Measurements from ENCODE around the gene PIM2. TPM values are rescaled to one million over a fixed set of nuclear protein-coding genes. Genes with fewer than 3 reads are reported as not detected.

Gene PIM2
- total and polyA plus RNA-seq, 2 experiments from 2014 or later: 4.4 to 4.6 TPM

DNA sequence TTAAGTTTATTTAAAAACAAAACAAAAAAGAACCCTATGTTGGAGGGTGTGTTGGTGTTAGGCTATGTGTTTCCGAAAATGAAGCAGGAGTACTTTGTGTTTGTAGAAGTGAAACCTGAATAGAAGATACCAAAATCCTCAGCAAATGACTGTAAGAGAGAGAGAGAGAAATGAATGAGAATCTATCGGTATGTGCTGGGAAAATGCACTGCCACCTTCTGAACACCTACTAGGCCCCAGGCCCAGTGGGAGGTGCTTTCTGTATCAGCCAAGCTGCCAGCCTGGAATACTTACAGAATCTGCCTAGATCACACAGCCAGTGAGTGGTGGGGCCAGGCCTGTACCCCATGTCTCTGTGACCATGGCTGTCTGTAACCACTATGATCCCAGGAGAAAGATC, 14.9 kb upstream of the PIM2 start:
- Histone ChIP-seq H3K9me3 (ENCODE audit: low read depth) (no peaks in the 10 kb centered on the region), H3K4me1 (ENCODE audit: insufficient read depth) (no peaks in the 10 kb centered on the region), H3K9ac (no peak overlapping the region), H3K4me2 (ENCODE audit: unreplicated experiment) (no peak overlapping the region), H3K27me3 (replicated peaks; ENCODE audit: insufficient read depth) (no peaks in the 10 kb centered on the region), H3K4me3 (no peak overlapping the region), H2AFZ (no peak overlapping the region), H3K9me2 (ENCODE audit: insufficient read depth) (no peaks in the 10 kb centered on the region), H3K27ac (no peak overlapping the region), H3F3A (ENCODE audit: insufficient read depth) (no peaks in the 10 kb centered on the region), H3K79me2 (ENCODE audit: insufficient read depth) (peaks cover 31% of the 10 kb centered on the region), H3K36me3 (ENCODE audit: low read depth) (no peaks in the 10 kb centered on the region), H4K20me1 (ENCODE audit: insufficient read depth) (no peaks in the 10 kb centered on the region)
- WGBS, 2 experiments (ENCODE audit: low coverage in 1 of 2, low lambda C conversion rate in 2 of 2, missing lambda C conversion rate in 2 of 2): 95 to 100% methylated on average over 2 of the region's 2 CpGs
- TF ChIP-seq EZH2 (IDR thresholded peaks at IDR 0.05; ENCODE audit: insufficient read depth, poor library complexity, severe bottlenecking) (no peak), EZH2phosphoT487 (IDR thresholded peaks at IDR 0.05; ENCODE audit: insufficient read depth, low read depth) (no peak)
- in situ Hi-C loops (cut with MboI): loop anchor here (25.0 kb wide), 1 partner anchor 104 kb away; the partner anchor contains the start of gene TFE3
- no peak for DNase-seq

- Histone ChIP-seq H3K4me1 (ENCODE audit: insufficient read depth) (no peaks in the 10 kb centered on the region), H3K9me3 (ENCODE audit: low read depth) (no peaks in the 10 kb centered on the region), H3K36me3 (ENCODE audit: low read depth) (no peaks in the 10 kb centered on the region), H3K4me3 (no peak overlapping the region), H2AFZ (no peak overlapping the region), H3K9me2 (ENCODE audit: insufficient read depth) (no peaks in the 10 kb centered on the region), H3K9ac (no peak overlapping the region), H3F3A (ENCODE audit: insufficient read depth) (no peaks in the 10 kb centered on the region), H3K79me2 (ENCODE audit: insufficient read depth) (peaks cover 24% of the 10 kb centered on the region), H3K27me3 (replicated peaks; ENCODE audit: insufficient read depth) (no peaks in the 10 kb centered on the region), H4K20me1 (ENCODE audit: insufficient read depth) (no peaks in the 10 kb centered on the region), H3K4me2 (ENCODE audit: unreplicated experiment) (no peak overlapping the region), H3K27ac (no peak overlapping the region)
- TF ChIP-seq EZH2phosphoT487 (IDR thresholded peaks at IDR 0.05; ENCODE audit: insufficient read depth, low read depth) (no peak), EZH2 (IDR thresholded peaks at IDR 0.05; ENCODE audit: insufficient read depth, poor library complexity, severe bottlenecking) (no peak)
- DNase-seq: no peak
- in situ Hi-C loops (cut with MboI): loop anchor here (25.0 kb wide), 1 partner anchor 109 kb away; the partner anchor contains the start of gene TFE3
- 61 to 73% methylated on average over 2 of the region's 2 CpGs for WGBS, 2 experiments (ENCODE audit: low coverage in 1 of 2, low lambda C conversion rate in 2 of 2, missing lambda C conversion rate in 2 of 2)
Measured at GRCh38 chrX:48927736-48928382, 9.0 kb upstream of the PIM2 start.

DNA sequence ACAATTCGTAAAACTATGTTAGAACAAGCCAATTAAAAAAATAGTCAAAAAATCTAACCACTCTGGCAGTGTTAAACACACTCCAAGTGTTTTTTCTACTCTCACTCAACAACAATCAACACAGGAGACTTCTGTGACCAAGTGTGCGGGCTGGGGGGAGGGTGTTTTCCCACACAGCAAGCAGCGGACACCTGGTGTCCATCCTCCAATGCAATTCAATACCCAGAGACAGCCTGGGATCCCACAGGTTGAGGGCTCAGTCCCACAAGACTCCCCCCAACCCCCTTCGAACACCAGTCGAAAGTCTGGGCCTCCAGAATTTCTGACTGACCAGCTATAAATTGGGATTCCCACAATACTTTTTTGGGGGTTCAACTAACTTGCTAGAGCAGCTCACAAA, 8.3 kb upstream of the PIM2 start:
- Histone ChIP-seq H2AFZ (no peak overlapping the region), H3K79me2 (ENCODE audit: insufficient read depth) (peaks cover 24% of the 10 kb centered on the region), H3K9me3 (ENCODE audit: low read depth) (no peaks in the 10 kb centered on the region), H3F3A (ENCODE audit: insufficient read depth) (no peaks in the 10 kb centered on the region), H4K20me1 (ENCODE audit: insufficient read depth) (no peaks in the 10 kb centered on the region), H3K27me3 (replicated peaks; ENCODE audit: insufficient read depth) (no peaks in the 10 kb centered on the region), H3K4me1 (ENCODE audit: insufficient read depth) (no peaks in the 10 kb centered on the region), H3K4me3 (no peak overlapping the region), H3K4me2 (ENCODE audit: unreplicated experiment) (no peak overlapping the region), H3K36me3 (ENCODE audit: low read depth) (no peaks in the 10 kb centered on the region), H3K9ac (no peak overlapping the region), H3K9me2 (ENCODE audit: insufficient read depth) (no peaks in the 10 kb centered on the region), H3K27ac (no peak overlapping the region)
- 97 to 100% methylated on average over 5 of the region's 5 CpGs for WGBS, 2 experiments (ENCODE audit: low coverage in 1 of 2, low lambda C conversion rate in 2 of 2, missing lambda C conversion rate in 2 of 2)
- in situ Hi-C loops (cut with MboI): loop anchor here (25.0 kb wide), 1 partner anchor 110 kb away; the partner anchor contains the start of gene TFE3
- TF ChIP-seq EZH2 (IDR thresholded peaks at IDR 0.05; ENCODE audit: insufficient read depth, poor library complexity, severe bottlenecking): no peak
- no peak for TF ChIP-seq EZH2phosphoT487 (IDR thresholded peaks at IDR 0.05; ENCODE audit: insufficient read depth, low read depth)
- DNase-seq: no peak

GRCh38 chrX:48924270-48924669, 5.4 kb upstream of the PIM2 start:
- in situ Hi-C loops (cut with MboI): loop anchor here (25.0 kb wide), 1 partner anchor 262 kb away; no protein-coding TSS in a partner anchor
- H3F3A ChIP-seq (ENCODE audit: insufficient read depth): peaks cover 20% of the 10 kb centered on the region
- no peaks in the 10 kb centered on the region for H3K27me3 ChIP-seq (replicated peaks; ENCODE audit: insufficient read depth)
- H3K36me3 ChIP-seq (ENCODE audit: low read depth): no peaks in the 10 kb centered on the region
- H3K4me1 ChIP-seq (ENCODE audit: insufficient read depth): peaks cover 9% of the 10 kb centered on the region; the same call in 1 of the 2 replicates
- H3K4me3 ChIP-seq: no peak overlapping the region
- no peaks in the 10 kb centered on the region for H3K9me2 ChIP-seq (ENCODE audit: insufficient read depth)
- DNase-seq: no peak
- 93 to 100% methylated on average over 5 of the region's 5 CpGs for WGBS, 2 experiments (ENCODE audit: low coverage in 1 of 2, low lambda C conversion rate in 2 of 2, missing lambda C conversion rate in 2 of 2)
- H3K9me3 ChIP-seq (ENCODE audit: low read depth): no peaks in the 10 kb centered on the region
- peaks cover 24% of the 10 kb centered on the region for H3K79me2 ChIP-seq (ENCODE audit: insufficient read depth)
- no peak overlapping the region for H3K9ac ChIP-seq
- no peak overlapping the region for H3K4me2 ChIP-seq (ENCODE audit: unreplicated experiment)
- H4K20me1 ChIP-seq (ENCODE audit: insufficient read depth): no peaks in the 10 kb centered on the region
- TF ChIP-seq EZH2 (IDR thresholded peaks at IDR 0.05; ENCODE audit: insufficient read depth, poor library complexity, severe bottlenecking) (no peak), EZH2phosphoT487 (IDR thresholded peaks at IDR 0.05; ENCODE audit: insufficient read depth, low read depth) (no peak)
- H2AFZ ChIP-seq: no peak overlapping the region
- no peak overlapping the region for H3K27ac ChIP-seq

All from GM23248 (cell line).